Glutamatergic neuron (in vitro differentiated cells): ENCODE measurements around the gene PRAMEF5. TPM values are rescaled to one million over a fixed set of nuclear protein-coding genes. Genes with fewer than 3 reads are reported as not detected.
"Not testable (repeated sequence)": the region's sequence is repeated elsewhere in the genome, so short reads cannot be mapped to it uniquely, and the experiment has no call there.

ENCODE experiments used
- DNase-seq: peaks from one replicate; pipeline ENCODE4 v3.0.0; 2022
- H3K27ac Mint-ChIP-seq: one replicate; pipeline ENCODE4 v1.8.0; 2020; ENCODE audit warnings: mild to moderate bottlenecking, mixed read lengths, inconsistent platforms; ENCODE audit not compliant: unreplicated experiment
- H3K27me3 Mint-ChIP-seq: one replicate; pipeline ENCODE4 v1.8.0; 2020; ENCODE audit warnings: mild to moderate bottlenecking, moderate library complexity, mixed read lengths, inconsistent platforms; ENCODE audit not compliant: unreplicated experiment
- H3K36me3 Mint-ChIP-seq: one replicate; pipeline ENCODE4 v1.8.0; 2020; ENCODE audit warnings: mild to moderate bottlenecking, mixed read lengths, inconsistent platforms; ENCODE audit not compliant: unreplicated experiment
- H3K4me1 Mint-ChIP-seq: one replicate; pipeline ENCODE4 v1.8.0; 2020; ENCODE audit warnings: mild to moderate bottlenecking, low read depth, mixed read lengths, inconsistent platforms; ENCODE audit not compliant: unreplicated experiment
- H3K4me3 Mint-ChIP-seq: one replicate; pipeline ENCODE4 v1.8.0; 2020; ENCODE audit warnings: mild to moderate bottlenecking, mixed read lengths, inconsistent platforms; ENCODE audit not compliant: unreplicated experiment
- H3K9me3 Mint-ChIP-seq: one replicate; pipeline ENCODE4 v1.8.0; 2020; ENCODE audit warnings: mild to moderate bottlenecking, moderate library complexity, mixed read lengths, inconsistent platforms; ENCODE audit not compliant: unreplicated experiment
- total RNA-seq: library from RNA; stranded (reverse); fragmentation: NEBNext Ultra II Directional; extraction: Animal tissue kit (Norgen Biotek cat#: 25700); gene quantifications from one replicate; pipeline ENCODE4 v1.2.1, GENCODE V29; 2021; ENCODE audit not compliant: unreplicated experiment

PRAMEF5 gene
- total RNA-seq, 1 donor from 2014 or later: not detected

GRCh38 chr1:13247122-13247521 is 6.9 kb upstream of the PRAMEF5 start:
- not testable (repeated sequence) for H3K4me3 Mint-ChIP-seq, H3K27ac Mint-ChIP-seq, H3K4me1 Mint-ChIP-seq, H3K27me3 Mint-ChIP-seq, DNase-seq
- Mint-ChIP-seq H3K9me3 (peaks cover 19% of the 10 kb centered on the region), H3K36me3 (peaks cover 11% of the 10 kb centered on the region)

- not testable (repeated sequence) for DNase-seq, H3K27ac Mint-ChIP-seq, H3K36me3 Mint-ChIP-seq, H3K9me3 Mint-ChIP-seq, H3K27me3 Mint-ChIP-seq, H3K4me3 Mint-ChIP-seq, H3K4me1 Mint-ChIP-seq
Measured at GRCh38 chr1:13265124-13265523, 11.1 kb downstream of the PRAMEF5 start.

- not testable (repeated sequence) for H3K27me3 Mint-ChIP-seq, H3K4me3 Mint-ChIP-seq, H3K9me3 Mint-ChIP-seq, H3K27ac Mint-ChIP-seq, H3K36me3 Mint-ChIP-seq, H3K4me1 Mint-ChIP-seq, DNase-seq
Measured at GRCh38 chr1:13277016-13277415, 23.0 kb downstream of the PRAMEF5 start.

GRCh38 chr1:13279617-13280016 is 25.6 kb downstream of the PRAMEF5 start:
- DNase-seq, H3K4me3 Mint-ChIP-seq, H3K9me3 Mint-ChIP-seq, H3K27ac Mint-ChIP-seq, H3K27me3 Mint-ChIP-seq, H3K4me1 Mint-ChIP-seq, H3K36me3 Mint-ChIP-seq: not testable (repeated sequence)

- not testable (repeated sequence) for H3K27ac Mint-ChIP-seq, H3K9me3 Mint-ChIP-seq, H3K27me3 Mint-ChIP-seq, H3K4me3 Mint-ChIP-seq, H3K4me1 Mint-ChIP-seq, DNase-seq, H3K36me3 Mint-ChIP-seq
Measured at GRCh38 chr1:13285037-13285436, 31.0 kb downstream of the PRAMEF5 start, which contains the start of gene PRAMEF8. PRAMEF8 (minus strand) TSS chr1:13285137; CDS start chr1:13284091, 1,046 bp downstream.

GRCh38 chr1:13289030-13289429 is 35.0 kb downstream of the PRAMEF5 start:
- not testable (repeated sequence) for H3K27ac Mint-ChIP-seq, H3K9me3 Mint-ChIP-seq, H3K36me3 Mint-ChIP-seq, H3K4me3 Mint-ChIP-seq, DNase-seq, H3K27me3 Mint-ChIP-seq, H3K4me1 Mint-ChIP-seq

GRCh38 chr1:13297216-13297931 is 43.4 kb downstream of the PRAMEF5 start:
- not testable (repeated sequence) for H3K4me3 Mint-ChIP-seq, H3K4me1 Mint-ChIP-seq, H3K36me3 Mint-ChIP-seq, H3K27ac Mint-ChIP-seq, H3K9me3 Mint-ChIP-seq, H3K27me3 Mint-ChIP-seq, DNase-seq

GRCh38 chr1:13298699-13299098 is 44.7 kb downstream of the PRAMEF5 start:
- H3K4me1 Mint-ChIP-seq, H3K4me3 Mint-ChIP-seq, H3K9me3 Mint-ChIP-seq, DNase-seq, H3K27me3 Mint-ChIP-seq, H3K36me3 Mint-ChIP-seq, H3K27ac Mint-ChIP-seq: not testable (repeated sequence)

GRCh38 chr1:13302197-13302596 is 48.2 kb downstream of the PRAMEF5 start:
- not testable (repeated sequence) for H3K27me3 Mint-ChIP-seq, H3K27ac Mint-ChIP-seq, H3K4me3 Mint-ChIP-seq, H3K9me3 Mint-ChIP-seq, DNase-seq, H3K4me1 Mint-ChIP-seq, H3K36me3 Mint-ChIP-seq

GRCh38 chr1:13303239-13303638 is 49.2 kb downstream of the PRAMEF5 start, which contains the start of gene PRAMEF33:
PRAMEF33 (plus strand) TSS chr1:13303539; CDS start chr1:13305955, 2,416 bp downstream.
- H3K27ac Mint-ChIP-seq, H3K36me3 Mint-ChIP-seq, H3K9me3 Mint-ChIP-seq, DNase-seq, H3K4me3 Mint-ChIP-seq, H3K27me3 Mint-ChIP-seq, H3K4me1 Mint-ChIP-seq: not testable (repeated sequence)
